Retinal pigment epithelial cell (primary cell): ENCODE data around the gene IGFL2.
"Not testable (repeated sequence)": the region's sequence is repeated elsewhere in the genome, so short reads cannot be mapped to it uniquely, and the experiment has no call there.

ENCODE experiments used
- DNase-seq: peaks from one replicate; pipeline ENCODE4 v3.0.0-alpha.2; 2010; ENCODE audit warnings: low read depth
- H3K4me3 ChIP-seq: 2 replicates; pipeline ENCODE4 v1.5.1; 2011; ENCODE audit warnings: mild to moderate bottlenecking, low read length, control low read depth, moderate library complexity
- CTCF ChIP-seq: conservative IDR thresholded peaks from 2 replicates; pipeline ENCODE4 v1.5.1; 2011; ENCODE audit warnings: low read depth, low read length, control low read depth, inconsistent platforms

Gene IGFL2

GRCh38 chr19:46189971-46190888 is 42.2 kb downstream of the IGFL2 start:
- no peak overlapping the region for H3K4me3 ChIP-seq
- no peak for DNase-seq
- TF ChIP-seq CTCF: no peak

GRCh38 chr19:46191356-46191755 is 43.3 kb downstream of the IGFL2 start:
- TF ChIP-seq CTCF: no peak
- DNase-seq: no peak
- H3K4me3 ChIP-seq: no peak overlapping the region

- no peak for DNase-seq
- no peak overlapping the region for H3K4me3 ChIP-seq
Observed at GRCh38 chr19:46191972-46192371, 43.9 kb downstream of the IGFL2 start.

GRCh38 chr19:46192626-46192991 is 44.6 kb downstream of the IGFL2 start:
- not testable (repeated sequence) for DNase-seq, H3K4me3 ChIP-seq

More at GRCh38 chr19:46191972-46192371, 43.9 kb downstream of the IGFL2 start:
- TF ChIP-seq CTCF: no peak

GRCh38 chr19:46192992-46193650 is 45.1 kb downstream of the IGFL2 start:
- DNase-seq: no peak
- no peak for TF ChIP-seq CTCF
- no peak overlapping the region for H3K4me3 ChIP-seq

GRCh38 chr19:46193678-46194077 is 45.6 kb downstream of the IGFL2 start:
- no peak for DNase-seq
- no peak overlapping the region for H3K4me3 ChIP-seq
- no peak for TF ChIP-seq CTCF

GRCh38 chr19:46195104-46195503 is 47.1 kb downstream of the IGFL2 start:
- no peak for TF ChIP-seq CTCF
- no peak for DNase-seq
- no peak overlapping the region for H3K4me3 ChIP-seq

GRCh38 chr19:46195919-46196318 is 47.9 kb downstream of the IGFL2 start:
- not testable (repeated sequence) for DNase-seq, H3K4me3 ChIP-seq
